HG02642 (cell line): ENCODE results near the gene ACSF2.

ENCODE experiments used
- ATAC-seq: cut with Tn5 transposase; IDR thresholded peaks from one replicate; pipeline ENCODE4 v1.9.1; 2021; ENCODE audit warnings: mild to moderate bottlenecking; ENCODE audit not compliant: unreplicated experiment, poor library complexity

The ACSF2 gene

GRCh38 chr17:50432125-50432762, 6.2 kb downstream of the ACSF2 start:
- no peak for ATAC-seq

- no peak for ATAC-seq
Observed at GRCh38 chr17:50437409-50437808, 11.4 kb downstream of the ACSF2 start.

GRCh38 chr17:50439008-50439407, 13.0 kb downstream of the ACSF2 start:
- ATAC-seq = no peak

GRCh38 chr17:50440172-50440837, 14.3 kb downstream of the ACSF2 start:
- ATAC-seq = no peak

- no peak for ATAC-seq
Observed at GRCh38 chr17:50440838-50441829, 15.1 kb downstream of the ACSF2 start.

- ATAC-seq = no peak
Observed at GRCh38 chr17:50443505-50443974, 17.5 kb downstream of the ACSF2 start.

GRCh38 chr17:50444841-50445715, 19.1 kb downstream of the ACSF2 start:
- ATAC-seq = no peak

GRCh38 chr17:50445730-50446325, 19.8 kb downstream of the ACSF2 start:
- no peak for ATAC-seq

- ATAC-seq = no peak
Observed at GRCh38 chr17:50447870-50448595, 22.0 kb downstream of the ACSF2 start.

- no peak for ATAC-seq
Observed at GRCh38 chr17:50448643-50449042, 22.6 kb downstream of the ACSF2 start.

GRCh38 chr17:50451943-50452629, 26.1 kb downstream of the ACSF2 start:
- ATAC-seq = no peak

GRCh38 chr17:50452630-50453300, 26.7 kb downstream of the ACSF2 start:
- no peak for ATAC-seq

- ATAC-seq = no peak
Observed at GRCh38 chr17:50453901-50454300, 27.9 kb downstream of the ACSF2 start.

- ATAC-seq = no peak
Observed at GRCh38 chr17:50457621-50458020, 31.6 kb downstream of the ACSF2 start.

GRCh38 chr17:50458270-50458669, 32.3 kb downstream of the ACSF2 start:
- ATAC-seq = no peak

- ATAC-seq = no peak
Observed at GRCh38 chr17:50458701-50459676, 33.0 kb downstream of the ACSF2 start.

GRCh38 chr17:50459756-50460155, 33.7 kb downstream of the ACSF2 start:
- ATAC-seq = no peak
